ENCODE measurements around the gene GFI1. TPM values are rescaled to one million over a fixed set of nuclear protein-coding genes. Genes with fewer than 3 reads are reported as not detected.

GFI1 gene
- total RNA-seq, 1 experiment from 2014 or later, result 1.6 TPM

DNA sequence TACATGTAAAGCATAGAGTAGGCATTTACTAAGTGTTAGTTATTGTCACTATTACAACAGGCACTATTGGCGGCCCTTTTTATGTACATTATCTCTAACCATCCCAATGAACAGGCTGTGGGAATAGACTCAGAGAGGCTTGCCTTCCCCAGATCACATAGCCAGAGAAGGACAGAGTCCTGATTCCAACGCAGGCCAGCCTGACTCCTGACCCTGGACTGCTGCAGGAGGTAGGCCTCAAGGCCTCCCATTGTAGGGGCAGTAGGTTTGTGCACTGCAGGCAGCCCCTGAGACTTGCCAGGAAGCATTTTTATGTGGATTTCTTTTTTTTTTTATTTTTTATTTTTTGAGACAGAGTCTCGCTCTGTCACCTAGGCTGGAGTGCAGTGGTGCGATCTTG lies 6.4 kb upstream of the GFI1 start:
- in situ Hi-C loops (cut with HindIII; ENCODE audit: low sequenced_read_pairs), result no loop called here
- DNase-seq (ENCODE audit: low spot score), result no peak

DNA sequence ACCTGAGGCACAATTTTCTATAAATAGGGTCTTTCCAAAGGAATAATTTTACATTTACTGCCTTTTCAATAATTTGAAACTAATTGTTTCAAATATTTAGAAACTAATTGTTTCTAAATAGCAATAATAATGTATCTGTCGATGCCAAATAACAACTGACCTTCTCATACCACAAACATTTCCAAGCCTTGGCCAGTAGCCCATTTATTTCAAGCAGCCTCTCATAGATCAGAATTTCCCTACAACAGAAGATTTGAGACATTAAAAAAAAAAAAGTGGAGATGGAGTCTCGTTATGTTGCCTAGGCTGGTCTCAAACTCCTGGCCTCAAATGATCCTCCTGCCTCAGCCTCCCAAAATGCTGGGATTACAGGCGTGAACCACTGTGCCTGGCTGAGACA lies 2.1 kb upstream of the GFI1 start:
- in situ Hi-C loops (cut with HindIII; ENCODE audit: low sequenced_read_pairs), result no loop called here
- DNase-seq (ENCODE audit: low spot score), result no peak

DNA sequence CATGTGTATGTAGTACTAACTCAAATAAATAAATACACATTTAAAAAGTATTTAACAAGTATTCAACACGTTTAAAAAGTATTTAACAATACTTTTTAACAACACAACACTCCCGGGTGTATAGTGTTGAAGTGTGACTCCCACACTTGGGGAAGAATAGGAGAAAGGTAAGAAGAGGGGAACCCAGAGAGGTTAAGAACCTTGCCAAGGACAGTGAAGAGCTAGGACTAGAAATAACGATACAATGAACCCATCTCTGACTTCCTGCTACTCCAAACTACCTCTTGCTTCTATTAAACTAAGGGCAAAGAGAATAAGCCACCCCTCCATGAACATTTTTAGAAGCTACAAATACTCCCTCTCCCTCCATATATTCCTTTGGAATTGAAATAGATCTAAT lies 1.7 kb upstream of the GFI1 start:
- in situ Hi-C loops (cut with HindIII; ENCODE audit: low sequenced_read_pairs), result no loop called here
- DNase-seq (ENCODE audit: low spot score), result no peak

DNA sequence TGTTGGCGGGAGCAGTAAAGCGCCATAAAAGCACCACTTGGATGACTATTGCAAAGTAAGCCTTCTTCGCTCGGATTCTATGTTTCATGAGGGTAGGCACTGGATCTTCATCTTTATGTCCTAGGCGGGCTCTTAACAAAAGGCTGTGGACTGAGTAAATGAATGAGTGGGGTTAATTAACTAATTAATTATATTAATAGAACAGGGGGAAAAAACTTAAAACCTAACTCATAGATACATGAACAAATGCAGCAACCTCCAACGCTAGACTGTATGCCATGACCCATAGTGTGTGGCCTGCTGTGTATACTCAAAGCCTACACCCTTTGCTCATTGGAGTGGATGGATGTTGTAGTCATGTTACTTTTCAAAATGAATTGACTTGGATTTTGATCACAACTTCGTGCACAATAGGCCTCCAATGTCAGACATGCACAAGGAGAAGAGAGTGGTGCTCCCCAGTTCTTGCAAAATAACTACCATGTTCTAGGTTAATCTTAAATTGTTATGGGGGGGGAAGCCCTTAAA lies 417 bp upstream of the GFI1 start:
- no peak for DNase-seq (ENCODE audit: low spot score)
- in situ Hi-C loops (cut with HindIII; ENCODE audit: low sequenced_read_pairs), result no loop called here

GRCh38 chr1:92485381-92486250 lies 1.1 kb downstream of the GFI1 start:
- in situ Hi-C loops (cut with HindIII; ENCODE audit: low sequenced_read_pairs), result no loop called here
- DNase-seq (ENCODE audit: low spot score), result no peak

DNA sequence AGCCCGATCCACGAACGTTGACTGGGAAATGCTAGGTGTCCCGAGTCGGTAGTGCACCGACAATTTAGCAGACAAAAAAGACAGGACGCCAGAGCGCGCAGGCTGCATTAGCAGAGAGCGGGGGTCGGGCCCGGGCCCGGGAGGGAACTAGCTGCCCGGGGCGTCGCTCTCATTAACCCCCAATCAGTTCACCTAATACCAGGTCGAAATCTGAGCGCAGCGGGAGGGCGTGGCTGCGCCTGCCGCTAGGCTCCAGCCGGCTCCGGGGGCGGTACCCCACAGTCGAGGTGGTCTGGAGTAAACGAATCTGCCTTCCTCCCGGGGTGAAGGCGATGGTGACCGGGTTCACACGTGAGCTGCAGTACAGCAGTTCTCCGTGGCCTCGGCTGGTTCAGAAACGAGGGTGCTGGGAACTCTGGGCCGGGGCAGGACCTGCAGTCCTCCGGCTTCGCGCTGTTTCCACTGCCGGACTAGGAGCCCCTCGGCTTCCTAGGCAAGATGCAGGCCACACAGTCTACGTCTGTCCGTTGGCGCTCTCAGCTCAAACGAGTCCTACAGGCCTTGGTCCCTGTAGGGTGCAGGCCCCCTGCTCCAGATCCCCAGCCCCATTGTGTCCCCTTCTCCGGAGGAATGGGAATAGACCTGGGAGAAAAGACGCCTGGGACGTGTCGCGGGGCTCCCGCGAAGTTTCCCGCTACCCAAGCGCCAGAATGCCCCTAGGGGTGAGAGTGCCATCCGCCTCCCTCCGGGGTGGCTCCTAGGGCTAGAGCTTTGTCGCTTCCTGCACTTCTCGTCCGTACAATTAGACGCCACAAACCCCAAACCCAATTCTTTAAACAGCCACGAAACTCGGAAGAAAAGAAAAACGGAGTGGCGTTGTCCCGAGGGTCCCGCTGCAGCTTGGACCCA lies 2.0 kb downstream of the GFI1 start:
- in situ Hi-C loops (cut with HindIII; ENCODE audit: low sequenced_read_pairs), result no loop called here
- no peak for DNase-seq (ENCODE audit: low spot score)

GRCh38 chr1:92483610-92484471 lies 2.9 kb downstream of the GFI1 start:
- in situ Hi-C loops (cut with HindIII; ENCODE audit: low sequenced_read_pairs), result no loop called here
- DNase-seq (ENCODE audit: low spot score), result no peak

GRCh38 chr1:92482665-92483609 lies 3.8 kb downstream of the GFI1 start:
- no peak for DNase-seq (ENCODE audit: low spot score)

DNA sequence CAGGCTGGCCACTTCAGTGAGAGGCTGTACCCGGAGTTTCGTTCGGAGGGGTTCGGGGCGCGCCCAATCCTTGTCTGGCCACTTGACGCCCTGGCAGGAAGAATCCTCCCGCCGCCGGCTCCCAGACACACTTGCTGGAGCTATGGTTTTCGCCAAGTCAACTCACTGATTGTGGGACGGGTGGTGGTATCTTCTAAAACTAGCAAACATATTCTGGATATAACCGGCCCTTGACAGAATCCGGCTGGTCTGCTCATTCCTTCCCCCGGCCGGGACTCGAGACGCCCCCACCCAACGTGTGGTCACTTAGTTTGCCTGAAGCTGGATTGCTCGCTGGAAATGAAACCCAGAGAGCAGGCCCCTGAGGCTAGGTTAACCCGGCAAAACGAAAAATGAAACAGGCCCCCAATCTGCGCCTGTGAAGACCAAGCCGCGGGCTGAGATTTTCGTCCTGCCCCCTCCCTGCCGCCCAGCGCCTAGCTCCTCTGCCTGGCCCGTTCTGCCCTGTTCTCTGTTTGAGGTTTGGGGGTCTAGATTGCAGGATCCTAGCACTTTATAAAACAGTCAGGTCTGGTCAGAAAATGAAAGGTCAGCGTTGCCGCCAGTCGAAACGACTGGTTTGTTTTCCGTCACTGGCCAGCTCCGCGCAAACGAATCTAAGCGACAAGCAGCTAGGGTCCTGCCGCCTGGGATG lies 4.6 kb downstream of the GFI1 start:
- DNase-seq (ENCODE audit: low spot score), result no peak
- in situ Hi-C loops (cut with HindIII; ENCODE audit: low sequenced_read_pairs), result no loop called here

More at GRCh38 chr1:92482665-92483609, 3.8 kb downstream of the GFI1 start:
- in situ Hi-C loops (cut with HindIII; ENCODE audit: low sequenced_read_pairs), result no loop called here

DNA sequence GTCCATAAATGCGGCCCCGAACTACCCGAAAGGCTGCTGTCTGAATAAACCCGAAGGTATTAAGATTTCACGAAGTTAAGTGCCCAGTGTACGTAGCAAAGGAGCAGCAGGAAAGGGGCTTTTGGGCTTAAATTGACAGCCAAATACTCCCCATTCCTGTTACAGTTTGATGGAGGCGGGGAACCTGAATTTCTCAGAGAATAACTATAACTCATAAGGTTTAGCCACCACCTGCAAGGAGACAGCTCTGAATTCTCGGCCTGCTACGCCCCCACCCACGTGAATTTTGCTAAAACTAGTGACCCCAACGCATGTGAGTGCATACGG lies 5.2 kb downstream of the GFI1 start:
- in situ Hi-C loops (cut with HindIII; ENCODE audit: low sequenced_read_pairs), result no loop called here
- DNase-seq (ENCODE audit: low spot score), result no peak

DNA sequence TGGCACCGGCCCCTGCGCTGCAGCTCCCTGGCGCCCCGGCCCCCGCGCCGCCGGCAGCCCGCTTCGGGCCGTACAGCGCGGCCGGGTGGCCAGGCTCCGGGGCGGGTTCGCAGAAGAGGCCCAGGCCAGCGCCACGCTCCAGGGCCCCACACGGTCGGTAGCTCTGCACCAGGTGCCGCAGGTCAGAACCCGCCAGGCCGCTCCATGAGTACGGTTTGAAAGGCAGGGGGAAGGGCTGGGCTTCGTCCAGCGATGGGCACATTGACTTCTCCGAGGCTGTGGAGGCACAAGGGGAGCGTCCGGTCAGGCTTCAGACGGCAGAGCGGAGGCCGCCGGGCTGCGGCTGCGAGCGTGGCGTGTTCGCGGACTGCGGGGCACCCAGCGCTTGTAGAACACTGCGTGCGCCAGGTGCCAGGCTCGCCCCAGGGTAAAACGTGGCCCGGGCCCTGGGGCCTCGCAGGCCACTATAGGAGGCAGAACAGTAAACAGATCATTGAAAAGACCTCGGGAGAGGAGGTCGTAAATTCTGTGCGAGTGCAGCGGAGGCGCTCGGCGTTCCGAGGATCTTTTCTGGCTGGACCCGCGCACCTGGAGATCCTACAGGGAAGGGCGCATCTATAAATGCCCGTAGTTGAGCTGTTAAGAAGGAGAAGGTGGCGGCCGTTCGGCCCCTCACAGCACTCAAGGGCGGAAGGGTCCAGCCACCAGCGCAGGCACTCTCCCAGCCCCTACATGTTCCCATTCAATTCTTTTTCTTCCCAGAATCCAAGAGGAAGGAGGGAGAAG lies 5.7 kb downstream of the GFI1 start:
- in situ Hi-C loops (cut with HindIII; ENCODE audit: low sequenced_read_pairs), result no loop called here
- no peak for DNase-seq (ENCODE audit: low spot score)

GRCh38 chr1:92480200-92480812 lies 6.4 kb downstream of the GFI1 start:
- in situ Hi-C loops (cut with HindIII; ENCODE audit: low sequenced_read_pairs), result no loop called here
- DNase-seq (ENCODE audit: low spot score), result no peak

DNA sequence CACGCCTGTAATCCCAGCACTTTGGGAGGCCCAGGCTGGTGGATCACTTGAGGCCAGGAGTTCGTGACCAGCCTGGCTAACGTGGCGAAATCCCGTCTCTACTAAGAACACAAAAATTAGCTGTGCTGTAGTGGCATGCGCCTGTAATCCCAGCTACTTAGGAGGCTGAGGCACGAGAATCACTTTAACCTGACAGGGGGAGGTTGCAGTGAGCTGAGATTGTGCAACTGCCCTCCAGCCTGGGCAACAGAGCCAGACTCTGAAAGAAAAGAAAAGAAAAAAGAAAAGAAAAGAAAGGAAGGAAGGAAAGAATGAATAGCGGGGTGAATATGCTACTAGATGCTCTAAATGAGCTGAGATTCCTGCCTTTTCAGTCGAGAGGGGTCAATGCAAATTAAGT lies 7.1 kb downstream of the GFI1 start:
- DNase-seq (ENCODE audit: low spot score), result no peak
- in situ Hi-C loops (cut with HindIII; ENCODE audit: low sequenced_read_pairs), result no loop called here

- no peak for DNase-seq (ENCODE audit: low spot score)
- in situ Hi-C loops (cut with HindIII; ENCODE audit: low sequenced_read_pairs), result no loop called here
Observed at GRCh38 chr1:92478393-92478792, 8.3 kb downstream of the GFI1 start.

DNA sequence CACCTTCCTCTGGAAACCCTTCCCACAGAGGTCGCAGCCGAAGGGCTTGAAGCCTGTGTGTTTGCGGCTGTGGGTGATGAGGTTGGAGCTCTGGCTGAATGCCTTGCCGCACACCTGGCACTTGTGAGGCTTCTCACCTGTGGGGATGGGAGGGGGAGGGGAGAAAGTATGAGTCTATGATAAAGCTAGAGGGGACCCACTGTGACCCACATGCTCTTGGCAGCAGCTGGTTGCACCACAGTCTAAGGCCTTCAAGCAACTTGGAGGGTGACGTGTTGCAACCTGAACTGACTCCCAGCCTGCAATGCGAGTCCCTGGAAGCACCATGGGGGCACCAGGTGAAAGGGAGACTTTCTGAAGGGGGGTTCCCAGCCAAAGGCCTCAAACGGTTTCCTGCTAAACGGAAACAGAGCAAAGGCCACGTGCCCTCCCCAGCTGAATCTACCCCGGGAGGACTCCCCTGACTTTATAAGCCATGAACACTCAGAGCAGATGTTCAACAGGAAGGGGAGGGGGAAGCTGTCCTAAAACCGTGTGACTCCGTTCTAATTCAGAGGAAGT lies 10.6 kb downstream of the GFI1 start:
- in situ Hi-C loops (cut with HindIII; ENCODE audit: low sequenced_read_pairs), result no loop called here
- DNase-seq (ENCODE audit: low spot score), result no peak

DNA sequence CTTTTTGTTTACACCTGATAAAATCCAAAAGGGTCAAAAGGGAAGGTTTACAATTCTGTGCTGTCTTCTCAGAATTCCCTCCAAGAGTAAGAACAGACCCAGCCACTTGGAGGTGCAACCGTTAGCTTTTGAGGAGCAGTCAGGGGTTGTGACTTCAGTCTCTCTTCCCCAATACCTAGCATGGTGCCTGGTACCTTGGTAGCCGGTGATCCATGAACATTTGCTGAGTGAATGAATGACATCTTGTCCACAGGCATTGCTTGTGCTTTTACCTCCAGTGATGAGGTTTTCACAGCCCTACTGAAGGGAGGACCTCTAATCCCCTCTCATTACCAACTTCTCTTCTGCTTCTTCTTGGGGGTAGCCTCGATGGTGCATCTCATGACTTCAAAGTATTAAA lies 11.7 kb downstream of the GFI1 start:
- in situ Hi-C loops (cut with HindIII; ENCODE audit: low sequenced_read_pairs), result no loop called here
- DNase-seq (ENCODE audit: low spot score), result no peak
